Measurements from ENCODE around the gene COX18.

DNA sequence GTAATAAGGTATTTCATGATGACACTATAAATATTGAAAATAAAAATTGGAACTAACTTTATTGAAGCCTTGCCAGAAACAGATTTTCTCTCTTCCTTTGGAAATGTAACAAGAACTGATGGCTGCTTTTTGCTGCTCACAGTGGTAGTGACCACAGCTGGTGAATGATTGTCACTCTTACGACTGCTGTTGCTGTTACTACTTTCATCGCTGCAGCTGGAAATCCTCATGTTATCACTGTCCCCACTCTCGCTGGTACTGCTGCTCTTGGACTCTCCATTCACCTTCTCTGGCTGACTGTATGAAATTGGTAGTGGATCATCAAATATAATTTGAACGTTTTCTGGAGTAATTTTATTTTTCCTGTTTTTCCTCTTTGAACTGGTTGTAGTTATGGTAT lies 28.5 kb upstream of the COX18 start:
- TF ChIP-seq, protein P1, sequence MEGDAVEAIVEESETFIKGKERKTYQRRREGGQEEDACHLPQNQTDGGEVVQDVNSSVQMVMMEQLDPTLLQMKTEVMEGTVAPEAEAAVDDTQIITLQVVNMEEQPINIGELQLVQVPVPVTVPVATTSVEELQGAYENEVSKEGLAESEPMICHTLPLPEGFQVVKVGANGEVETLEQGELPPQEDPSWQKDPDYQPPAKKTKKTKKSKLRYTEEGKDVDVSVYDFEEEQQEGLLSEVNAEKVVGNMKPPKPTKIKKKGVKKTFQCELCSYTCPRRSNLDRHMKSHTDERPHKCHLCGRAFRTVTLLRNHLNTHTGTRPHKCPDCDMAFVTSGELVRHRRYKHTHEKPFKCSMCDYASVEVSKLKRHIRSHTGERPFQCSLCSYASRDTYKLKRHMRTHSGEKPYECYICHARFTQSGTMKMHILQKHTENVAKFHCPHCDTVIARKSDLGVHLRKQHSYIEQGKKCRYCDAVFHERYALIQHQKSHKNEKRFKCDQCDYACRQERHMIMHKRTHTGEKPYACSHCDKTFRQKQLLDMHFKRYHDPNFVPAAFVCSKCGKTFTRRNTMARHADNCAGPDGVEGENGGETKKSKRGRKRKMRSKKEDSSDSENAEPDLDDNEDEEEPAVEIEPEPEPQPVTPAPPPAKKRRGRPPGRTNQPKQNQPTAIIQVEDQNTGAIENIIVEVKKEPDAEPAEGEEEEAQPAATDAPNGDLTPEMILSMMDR (conservative IDR thresholded peaks at IDR 0.05 in 1 of 2, IDR thresholded peaks at IDR 0.05 in 1 of 2; ENCODE audit: extremely low read depth in 1 of 2, insufficient read depth in 1 of 2, low read depth in 1 of 2, low read length in 2 of 2), result no peak
- TF ChIP-seq EZH2 (IDR thresholded peaks at IDR 0.05; ENCODE audit: borderline replicate concordance, low read length), result no peak
